Endodermal cell (in vitro differentiated cells): Measurements from ENCODE around the gene KLF15. TPM values are rescaled to one million over a fixed set of nuclear protein-coding genes. Genes with fewer than 3 reads are reported as not detected.

Experiments used
- DNase-seq: peaks from one replicate; pipeline ENCODE4 v3.0.0-alpha.2; 2017
- H3K27ac ChIP-seq: 2 replicates; pipeline ENCODE4 v1.5.1; 2013; ENCODE audit warnings: mild to moderate bottlenecking, low read depth, low read length, moderate library complexity
- H3K27me3 ChIP-seq: 2 replicates; pipeline ENCODE4 v1.6.1; 2013; ENCODE audit warnings: mild to moderate bottlenecking, low read length, moderate library complexity; ENCODE audit not compliant: insufficient read depth, control insufficient read depth, poor library complexity, severe bottlenecking
- H3K36me3 ChIP-seq: 2 replicates; pipeline ENCODE4 v1.7.0; 2013; ENCODE audit warnings: mild to moderate bottlenecking, low read length, moderate library complexity; ENCODE audit not compliant: control insufficient read depth, insufficient read depth
- H3K4me1 ChIP-seq: one replicate; pipeline ENCODE4 v1.7.0; 2013; ENCODE audit warnings: low read length; ENCODE audit not compliant: control insufficient read depth, insufficient read depth
- H3K4me3 ChIP-seq: 2 replicates; pipeline ENCODE4 v1.5.1; 2013; ENCODE audit warnings: mild to moderate bottlenecking, low read length, moderate library complexity
- H3K9ac ChIP-seq: 2 replicates; pipeline ENCODE4 v1.6.1; 2013; ENCODE audit warnings: mild to moderate bottlenecking, low read length, moderate library complexity; ENCODE audit not compliant: poor library complexity, severe bottlenecking; ENCODE audit errors: extremely low read depth
- H3K9me3 ChIP-seq: 2 replicates; pipeline ENCODE4 v1.6.1; 2013; ENCODE audit warnings: mild to moderate bottlenecking, low read length, moderate library complexity; ENCODE audit not compliant: control insufficient read depth
- H3K27ac Mint-ChIP-seq: 2 replicates; pipeline ENCODE4 v1.8.0; 2020; ENCODE audit warnings: mixed read lengths
- H3K27me3 Mint-ChIP-seq: 2 replicates; pipeline ENCODE4 v1.8.0; 2021; ENCODE audit warnings: mild to moderate bottlenecking, mixed read lengths; ENCODE audit not compliant: insufficient read depth
- H3K36me3 Mint-ChIP-seq: 2 replicates; pipeline ENCODE4 v1.8.0; 2020; ENCODE audit warnings: low read depth, mixed read lengths
- H3K4me1 Mint-ChIP-seq: 2 replicates; pipeline ENCODE4 v1.8.0; 2020; ENCODE audit warnings: mixed read lengths
- H3K4me3 Mint-ChIP-seq: 2 replicates; pipeline ENCODE4 v1.8.0; 2020; ENCODE audit warnings: mild to moderate bottlenecking, moderate library complexity, mixed read lengths
- H3K9me3 Mint-ChIP-seq: 2 replicates; pipeline ENCODE4 v1.8.0; 2020; ENCODE audit warnings: mild to moderate bottlenecking, mixed read lengths
- CTCF ChIP-seq: fragments of 200-600 bp; sonication (generic); conservative IDR thresholded peaks from 2 replicates; pipeline ENCODE4 v1.5.0; 2021; ENCODE audit warnings: antibody characterized with exemption, mild to moderate bottlenecking
- WGBS, 2 experiments: methylation state at CpG; one replicate each; pipeline versions ENCODE4 v1.1.5 to v1.1.7; 2013; ENCODE audit warnings: missing lambda C conversion rate in 2 of 2, mixed read lengths in 1 of 2; ENCODE audit not compliant: insufficient coverage in 1 of 2, insufficient read length in 1 of 2; 5-methylcytosine and 5-hydroxymethylcytosine counted together
- total RNA-seq, 2 donors: library from RNA; stranded (reverse); fragmentation: NEBNext Ultra II Directional in 1 of 2; extraction: Animal tissue kit (Norgen Biotek cat#: 25700) in 1 of 2; gene quantifications; 2 replicates in 1 of 2; 3 replicates in 1 of 2; pipeline ENCODE4 v1.2.1, GENCODE V29; 2021

The KLF15 gene
- total RNA-seq, 2 donors from 2014 or later = 20.7 to 31.1 TPM

GRCh38 chr3:126373682-126374601 is 16.7 kb upstream of the KLF15 start:
- 90 to 92% methylated on average over 18 to 21 of the region's 21 CpGs for WGBS, 2 experiments
- H3K4me3 Mint-ChIP-seq = no peak overlapping the region
- H3K4me1 Mint-ChIP-seq = peaks cover 2% of the 10 kb centered on the region
- Histone ChIP-seq H3K36me3 (no peaks in the 10 kb centered on the region), H3K4me3 (no peak overlapping the region), H3K4me1 (no peaks in the 10 kb centered on the region), H3K27ac (no peak overlapping the region), H3K9me3 (no peaks in the 10 kb centered on the region), H3K27me3 (no peaks in the 10 kb centered on the region), H3K9ac (no peak overlapping the region)
- TF ChIP-seq CTCF = no peak
- no peak for DNase-seq
- H3K27ac Mint-ChIP-seq = no peak overlapping the region
- no peaks in the 10 kb centered on the region for H3K36me3 Mint-ChIP-seq
- peaks cover 9% of the 10 kb centered on the region for H3K9me3 Mint-ChIP-seq
- no peaks in the 10 kb centered on the region for H3K27me3 Mint-ChIP-seq

GRCh38 chr3:126373146-126373613 is 16.0 kb upstream of the KLF15 start:
- Mint-ChIP-seq H3K36me3 (no peaks in the 10 kb centered on the region), H3K27ac (no peak overlapping the region), H3K4me1 (peaks cover 2% of the 10 kb centered on the region), H3K27me3 (no peaks in the 10 kb centered on the region), H3K4me3 (no peak overlapping the region), H3K9me3 (peaks cover 9% of the 10 kb centered on the region)
- TF ChIP-seq CTCF = no peak
- Histone ChIP-seq H3K36me3 (no peaks in the 10 kb centered on the region), H3K27me3 (no peaks in the 10 kb centered on the region), H3K4me3 (no peak overlapping the region), H3K9ac (no peak overlapping the region), H3K9me3 (no peaks in the 10 kb centered on the region), H3K27ac (no peak overlapping the region), H3K4me1 (no peaks in the 10 kb centered on the region)
- 79 to 93% methylated on average over 2 to 4 of the region's 4 CpGs for WGBS, 2 experiments
- DNase-seq = no peak

- Histone ChIP-seq H3K9ac (no peak overlapping the region), H3K9me3 (no peaks in the 10 kb centered on the region), H3K36me3 (no peaks in the 10 kb centered on the region), H3K27ac (no peak overlapping the region), H3K4me1 (no peaks in the 10 kb centered on the region), H3K27me3 (no peaks in the 10 kb centered on the region), H3K4me3 (no peak overlapping the region)
- Mint-ChIP-seq H3K27ac (no peak overlapping the region), H3K9me3 (peaks cover 9% of the 10 kb centered on the region), H3K4me1 (peaks cover 2% of the 10 kb centered on the region), H3K27me3 (no peaks in the 10 kb centered on the region), H3K36me3 (no peaks in the 10 kb centered on the region), H3K4me3 (no peak overlapping the region)
- 85 to 90% methylated on average over 8 to 12 of the region's 12 CpGs for WGBS, 2 experiments
- no peak for TF ChIP-seq CTCF
- no peak for DNase-seq
These were observed 15.4 kb upstream of the KLF15 start for GRCh38 chr3:126372413-126373145.
